NCI-H187 (cell line): ENCODE data around the gene OXCT2.
"Not testable (repeated sequence)": the region's sequence is repeated elsewhere in the genome, so short reads cannot be mapped to it uniquely, and the experiment has no call there.

Experiments
- DNase-seq, 2 experiments: peaks; one replicate each; lab custom pipeline; 2025; lab: John Stamatoyannopoulos, UW

The OXCT2 gene

DNA sequence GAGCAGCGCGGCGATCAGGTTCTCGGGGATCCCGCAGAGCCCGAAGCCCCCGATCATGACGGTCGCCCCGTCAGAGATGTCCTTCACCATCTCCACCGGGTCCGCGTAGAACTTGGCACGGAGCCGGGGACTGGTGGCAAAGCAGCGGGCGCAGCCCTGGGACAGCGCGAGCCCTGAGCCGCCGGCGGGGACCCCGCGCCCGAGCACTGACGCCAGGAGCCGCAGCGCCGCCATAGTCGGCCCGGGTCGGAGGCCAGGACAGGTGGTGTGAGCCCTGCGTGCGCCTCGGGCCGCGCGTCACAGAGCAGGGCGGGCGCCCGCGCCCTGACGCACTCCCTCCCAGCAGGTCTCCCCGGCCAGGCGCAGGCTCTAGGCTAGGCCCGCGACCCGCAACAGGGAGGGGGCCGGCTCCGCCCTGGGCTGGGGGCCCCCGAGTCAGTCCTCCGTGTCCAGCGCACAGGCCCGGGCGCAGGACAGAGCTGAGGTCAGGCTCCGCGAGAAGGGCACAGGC lies at the start of gene OXCT2:
OXCT2 (minus strand) TSS at position 327 of the 511 bp plus-strand sequence; CDS start at position 234, 93 bp downstream.
- not testable (repeated sequence) for DNase-seq

GRCh38 chr1:39819091-39819812 lies 48.1 kb upstream of the OXCT2 start:
- DNase-seq: no peak

DNA sequence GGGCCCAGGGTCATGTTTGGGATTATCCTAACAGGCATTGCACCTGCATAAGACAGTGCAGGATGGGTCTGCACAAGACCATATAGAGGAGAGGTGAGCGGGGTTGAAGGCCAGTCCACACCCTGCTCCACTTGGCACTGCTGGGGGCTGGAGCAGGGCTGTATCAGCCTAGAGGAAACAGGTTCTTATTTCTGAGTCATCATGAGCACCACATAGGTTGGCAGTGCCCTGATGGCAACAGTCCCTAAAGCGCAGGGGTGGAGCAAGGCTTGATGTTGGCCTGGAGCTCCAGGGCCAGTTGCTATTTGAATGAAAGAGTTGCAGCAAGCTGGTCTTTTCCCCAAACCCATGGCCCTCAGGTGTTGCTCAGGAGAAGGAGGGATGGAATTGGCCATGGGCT lies 47.3 kb upstream of the OXCT2 start:
- no peak for DNase-seq

GRCh38 chr1:39817091-39817932 lies 46.2 kb upstream of the OXCT2 start:
- peak; percentile 47 to 66 for DNase-seq

DNA sequence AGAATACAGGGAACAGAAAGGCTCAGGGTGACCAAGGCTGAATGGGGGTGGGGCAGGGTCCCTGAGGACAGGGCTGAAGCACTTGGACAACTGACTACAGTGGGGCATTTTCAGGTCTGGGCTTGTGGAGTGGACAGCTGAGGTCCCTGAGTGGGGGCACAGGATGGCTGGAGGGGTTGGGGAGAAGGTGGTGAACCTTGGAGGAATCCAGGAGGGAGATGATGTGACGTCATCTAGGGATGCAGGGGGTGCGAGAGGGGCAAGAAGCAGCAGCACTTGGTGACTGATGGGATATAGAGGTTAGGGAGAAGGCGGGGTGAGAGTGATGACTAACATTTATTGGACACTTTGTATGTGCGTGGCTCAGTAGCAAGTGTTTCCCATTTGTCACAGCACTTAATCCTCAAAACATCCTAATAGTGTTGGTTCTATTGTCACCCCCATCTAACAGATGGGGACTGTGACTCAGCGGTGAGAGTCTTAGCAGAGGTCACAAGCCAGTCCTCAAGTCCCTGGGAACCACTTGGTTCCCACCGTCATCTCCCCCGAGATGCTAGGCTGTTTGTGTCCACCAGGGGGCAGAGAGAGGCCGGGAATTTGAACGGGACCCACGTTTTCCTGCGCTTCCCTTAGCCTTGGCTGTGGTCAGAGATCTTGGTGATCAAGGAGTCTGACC lies 45.4 kb upstream of the OXCT2 start:
- DNase-seq: peak in 1 of 2 experiments; percentile 51

DNA sequence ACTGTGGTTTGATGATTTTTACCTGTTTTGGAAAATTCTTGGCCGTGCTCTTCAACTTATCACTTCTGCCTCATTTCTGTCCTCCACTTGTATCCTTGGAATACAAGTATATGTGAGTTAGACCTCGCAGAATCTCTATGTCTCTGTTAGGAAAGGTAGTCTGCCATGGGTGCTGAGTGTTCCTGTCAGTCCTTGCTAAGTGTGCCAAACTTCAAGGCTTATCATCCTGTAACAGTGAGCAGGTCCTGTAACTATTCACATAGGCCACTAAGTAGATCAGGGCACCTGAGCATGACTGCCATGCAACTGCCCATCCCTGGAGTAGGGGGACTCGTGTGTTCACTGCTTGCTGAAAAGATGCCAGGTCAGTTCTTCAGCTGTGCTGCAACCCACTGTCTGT lies 41.8 kb upstream of the OXCT2 start:
- no peak for DNase-seq

DNA sequence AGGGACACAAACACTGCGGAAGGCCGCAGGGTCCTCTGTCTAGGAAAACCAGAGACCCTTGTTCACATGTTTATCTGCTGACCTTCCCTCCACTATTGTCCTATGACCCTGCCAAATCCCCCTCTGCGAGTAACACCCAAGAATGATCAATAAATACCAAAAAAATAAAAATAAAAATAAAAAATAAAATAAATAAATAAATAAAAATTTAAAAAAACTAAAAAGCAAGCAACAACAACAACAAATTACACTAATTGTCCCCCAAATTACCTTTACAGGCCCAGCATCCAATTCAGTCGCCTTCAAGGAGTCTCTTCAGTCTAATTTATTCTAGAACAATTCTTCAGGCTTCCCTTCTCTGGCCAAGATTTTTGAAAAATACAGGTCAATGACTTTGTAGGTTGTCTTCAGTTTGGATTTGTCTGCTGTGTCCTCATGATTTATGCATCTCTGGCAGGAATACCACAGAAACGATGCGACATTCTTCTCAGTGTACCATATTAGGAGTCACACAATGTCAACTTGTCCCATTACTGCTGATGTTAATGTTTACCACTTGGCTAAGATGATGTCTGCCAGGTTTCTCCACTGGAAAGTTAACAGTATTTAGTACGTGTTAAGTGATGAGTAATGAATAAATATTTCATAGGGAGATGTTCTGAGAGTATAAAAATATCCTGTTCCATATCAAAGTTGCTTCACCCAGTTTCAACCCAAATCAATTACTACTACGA lies 37.8 kb upstream of the OXCT2 start:
- no peak for DNase-seq

GRCh38 chr1:39805385-39805784 lies 34.2 kb upstream of the OXCT2 start:
- DNase-seq: no peak

- no peak for DNase-seq
Measured at GRCh38 chr1:39802496-39803260, 31.5 kb upstream of the OXCT2 start.

- DNase-seq: no peak
Measured at GRCh38 chr1:39800471-39800835, 29.3 kb upstream of the OXCT2 start.

- DNase-seq: peak in 1 of 2 experiments; percentile 37
Measured at GRCh38 chr1:39799770-39800470, 28.8 kb upstream of the OXCT2 start.

DNA sequence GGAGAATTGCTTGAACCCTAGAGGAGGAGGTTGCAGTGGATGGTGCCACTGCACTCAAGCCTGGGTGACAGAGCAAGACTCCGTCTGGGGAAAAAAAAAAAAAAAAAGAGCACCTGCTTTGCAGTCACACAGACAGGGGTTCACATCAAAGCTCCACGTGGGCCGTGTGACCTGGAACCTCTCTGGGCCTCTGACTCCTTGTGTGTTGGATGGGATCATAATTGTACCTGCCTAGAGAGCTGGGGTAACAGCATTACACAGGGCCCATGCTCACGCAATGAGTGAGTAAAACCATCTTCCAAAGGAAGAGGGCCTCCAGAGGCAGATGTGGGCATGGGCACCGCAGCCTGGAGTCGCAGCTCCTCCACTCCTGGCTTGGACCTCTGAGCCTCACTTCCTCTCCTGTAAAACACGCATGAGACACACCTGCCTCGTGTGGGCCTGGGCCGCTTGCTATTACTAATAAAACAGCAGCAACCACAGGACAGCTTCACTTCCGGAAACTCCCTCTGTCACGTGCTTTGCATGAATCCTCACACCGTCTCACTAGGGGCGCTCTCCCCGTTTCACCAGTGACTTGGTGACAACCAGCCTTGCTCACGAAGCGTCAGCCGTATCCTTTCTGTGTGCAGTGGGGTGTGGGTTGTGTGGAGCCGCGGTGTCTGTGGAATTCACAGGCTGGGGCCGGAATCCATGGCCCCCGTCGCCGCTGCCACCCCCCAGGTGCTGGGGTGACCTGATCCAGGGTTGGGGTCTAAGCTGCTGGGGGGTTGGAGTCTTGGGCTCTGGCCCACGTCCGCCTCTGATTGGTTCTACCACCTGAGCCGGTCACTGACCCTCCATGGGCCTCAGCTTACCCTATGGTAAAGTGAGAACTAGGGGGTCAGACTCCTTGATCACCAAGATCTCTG lies 28.0 kb upstream of the OXCT2 start:
- not testable (repeated sequence) for DNase-seq

DNA sequence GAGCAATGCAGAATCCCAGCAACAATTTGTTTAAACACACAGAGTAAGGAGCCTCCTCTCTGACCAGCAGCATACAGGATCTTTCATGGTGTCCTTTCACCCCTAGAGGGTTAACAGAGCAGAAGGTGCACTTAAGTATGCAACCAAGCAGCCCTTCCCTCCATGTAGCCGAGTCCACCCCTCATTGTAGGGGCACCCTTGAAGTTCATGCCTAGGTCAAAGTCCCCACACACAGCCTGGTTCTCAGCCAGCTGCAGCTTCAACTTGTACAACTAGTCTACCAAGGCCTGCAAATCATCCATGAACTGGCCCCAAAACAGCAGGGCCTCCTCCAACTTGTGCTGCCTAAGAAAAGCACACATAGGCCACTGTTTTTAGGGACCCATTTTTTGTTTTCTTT lies 24.5 kb upstream of the OXCT2 start:
- no peak for DNase-seq

DNA sequence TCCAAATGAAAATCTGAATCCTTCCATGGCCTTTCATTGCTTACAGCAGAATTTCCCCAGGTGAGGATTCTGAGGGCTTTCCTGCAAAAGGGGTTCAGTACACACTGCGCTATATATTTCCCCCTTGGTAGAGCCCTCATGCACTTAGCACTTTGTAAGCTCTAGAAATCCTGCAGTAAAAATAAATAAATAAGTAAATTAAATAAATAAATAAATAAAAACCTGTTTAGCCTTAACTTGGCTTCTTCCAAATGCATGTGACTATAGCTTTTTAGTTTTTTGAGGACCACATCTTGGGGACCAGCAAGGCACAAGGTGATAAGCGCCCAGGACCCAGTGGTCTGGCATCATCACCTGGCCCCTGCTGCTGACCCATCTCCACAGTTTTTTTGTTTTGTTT lies 20.7 kb upstream of the OXCT2 start:
- DNase-seq: no peak

DNA sequence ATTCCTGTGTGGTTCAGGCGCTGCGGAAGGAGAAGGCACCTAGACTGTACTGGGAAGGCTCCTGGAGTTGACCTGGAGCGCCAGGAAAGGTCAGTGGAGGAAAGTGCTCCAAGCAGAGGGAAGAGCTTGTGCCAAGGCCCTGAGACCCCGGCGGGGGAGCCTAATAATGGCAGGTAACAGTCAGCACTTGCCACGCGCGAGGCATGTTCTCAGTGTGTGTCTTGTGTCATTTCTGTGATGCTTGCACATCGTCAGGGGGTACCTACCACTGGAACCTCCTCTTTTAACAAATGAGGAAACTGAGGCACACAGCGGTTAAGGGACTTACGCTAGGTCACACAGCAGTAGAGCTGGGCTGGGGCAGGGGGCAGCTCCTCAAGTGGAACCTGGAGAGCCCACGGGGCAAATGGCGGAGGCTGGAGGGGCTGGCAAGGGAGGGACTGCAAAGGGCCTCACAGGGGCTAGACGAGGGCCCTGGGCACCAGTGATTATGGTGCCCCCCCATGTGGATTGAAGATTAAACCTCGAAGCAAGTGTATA lies 18.5 kb upstream of the OXCT2 start:
- DNase-seq: no peak

DNA sequence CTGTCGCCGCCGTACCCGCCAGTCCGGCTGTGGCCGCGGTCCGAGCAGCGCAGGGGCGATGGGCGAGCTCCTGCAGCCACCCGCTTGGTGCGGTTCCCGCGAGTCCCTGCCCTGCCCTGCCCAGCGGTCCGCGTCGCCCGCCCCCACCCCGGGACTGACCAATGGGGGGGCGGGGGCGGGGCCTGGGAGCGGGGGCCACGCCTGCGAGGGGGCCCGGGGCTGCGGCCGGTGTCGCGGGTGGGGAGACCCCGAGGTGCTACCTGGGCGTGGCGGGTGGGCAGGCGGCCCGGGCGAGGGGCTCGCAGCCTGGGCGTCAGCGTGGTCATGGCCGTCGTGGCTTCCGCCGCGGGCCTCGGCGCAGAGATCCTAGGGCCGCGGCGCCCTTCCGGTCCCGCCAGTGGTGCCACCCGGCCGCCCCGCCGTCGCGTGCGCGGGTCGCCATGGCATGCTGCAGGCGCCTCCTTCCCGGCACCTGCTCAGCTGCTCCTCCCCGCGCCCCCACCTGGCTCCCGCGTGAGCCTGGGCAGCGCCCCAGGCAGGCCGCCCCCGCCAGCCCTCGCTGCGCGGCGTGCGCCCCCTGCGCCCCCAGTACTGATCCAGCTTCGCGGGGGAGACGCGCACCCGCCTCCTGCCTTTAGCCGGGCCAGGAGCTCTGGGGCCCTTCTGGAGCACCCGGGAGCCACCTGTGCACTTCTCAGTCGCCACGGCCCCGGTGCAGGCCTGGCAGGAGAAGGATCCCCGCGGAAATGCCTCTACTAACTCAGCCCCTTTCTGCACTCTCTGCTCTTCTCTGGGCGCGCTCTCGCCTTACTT lies 17.8 kb upstream of the OXCT2 start, which contains the start of gene BMP8B:
BMP8B (minus strand) TSS at position 108 of the 813 bp plus-strand sequence. CDS start 380 bp downstream, outside the sequence.
- peak; percentile 11 to 52 for DNase-seq

- DNase-seq: no peak
Measured at GRCh38 chr1:39788426-39788757, 17.2 kb upstream of the OXCT2 start.

DNA sequence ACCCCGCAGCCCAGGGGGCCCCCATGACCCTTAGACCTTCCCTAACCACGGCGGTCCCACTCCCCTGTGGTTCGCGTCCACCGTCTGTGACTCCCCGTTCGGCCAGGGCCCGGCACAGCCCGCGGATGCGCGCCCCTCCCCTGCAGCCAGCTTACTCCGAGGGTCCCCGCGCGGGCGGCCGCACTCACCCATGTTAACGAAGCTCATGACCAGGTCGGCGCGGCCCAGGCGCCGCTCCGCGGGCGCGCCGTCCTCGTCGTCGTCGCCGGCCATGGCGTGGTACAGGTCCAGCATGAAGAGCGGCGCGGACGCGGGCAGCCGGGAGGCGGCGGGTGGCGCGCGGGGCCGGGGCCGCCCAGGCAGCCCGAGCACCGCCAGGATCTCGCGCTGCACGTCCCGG lies 16.8 kb upstream of the OXCT2 start:
- not testable (repeated sequence) for DNase-seq
